ENCODE measurements around the gene H19. TPM values are rescaled to one million over a fixed set of nuclear protein-coding genes. Genes with fewer than 3 reads are reported as not detected.

The H19 gene
- total RNA-seq, 6 experiments from 2014 or later = 0.25 to 0.33 TPM; not detected in 4

DNA sequence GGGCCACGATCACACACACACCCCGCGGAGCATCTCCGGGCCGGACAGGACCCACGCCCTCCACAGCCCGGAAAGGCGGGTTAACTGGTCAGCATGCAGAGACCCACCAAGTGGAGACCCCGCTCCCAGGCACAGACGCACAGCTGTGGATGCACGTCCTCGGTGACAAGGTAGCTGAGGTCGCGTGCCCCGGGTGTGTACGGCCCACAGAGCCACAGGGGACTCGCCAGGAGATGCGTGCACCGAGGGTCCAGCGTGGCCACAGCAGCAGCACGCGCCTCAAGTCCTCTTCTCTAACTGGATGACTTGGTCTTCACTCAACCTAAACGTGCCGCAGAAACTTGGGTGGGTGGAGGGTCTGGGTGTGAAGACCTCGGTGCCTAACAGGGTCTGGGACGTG is 5.5 kb downstream of the H19 start:
- no peak for DNase-seq
- Mint-ChIP-seq H3K27me3 (ENCODE audit: insufficient read depth) (peaks cover 1% of the 10 kb centered on the region; the same call in 1 of the 2 replicates), H3K4me3 (no peak overlapping the region), H3K9me3 (no peaks in the 10 kb centered on the region), H3K27ac (no peak overlapping the region), H3K36me3 (ENCODE audit: low read depth) (no peaks in the 10 kb centered on the region), H3K4me1 (ENCODE audit: low read depth) (no peaks in the 10 kb centered on the region)
- TF ChIP-seq CTCF (IDR thresholded peaks at IDR 0.05) = no peak

- Mint-ChIP-seq H3K4me1 (ENCODE audit: low read depth) (no peaks in the 10 kb centered on the region), H3K27ac (no peak overlapping the region), H3K4me3 (no peak overlapping the region)
These were observed 6.6 kb downstream of the H19 start for GRCh38 chr11:1990872-1991578.

DNA sequence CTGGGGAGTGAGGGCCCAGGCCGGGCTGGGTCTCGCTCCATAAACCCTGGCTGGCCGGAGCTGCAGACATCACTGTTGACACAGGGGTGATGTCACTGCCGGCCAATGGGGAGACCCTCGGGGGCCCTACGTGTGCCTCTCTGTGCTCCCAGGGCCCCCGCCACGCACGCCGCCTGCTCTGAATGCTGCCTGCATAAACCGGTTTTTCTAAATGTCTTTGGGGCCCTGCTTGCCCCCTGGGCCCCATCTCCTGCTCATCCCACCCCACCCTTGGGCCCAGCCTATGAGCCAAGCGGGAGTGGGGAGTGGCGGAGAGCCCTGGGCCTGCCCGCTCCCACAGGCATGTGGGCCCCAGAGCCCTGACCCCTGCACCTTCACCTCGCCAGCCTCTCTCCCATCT is 7.7 kb downstream of the H19 start:
- Mint-ChIP-seq H3K4me1 (ENCODE audit: low read depth) (no peaks in the 10 kb centered on the region), H3K27ac (no peak overlapping the region), H3K36me3 (ENCODE audit: low read depth) (no peaks in the 10 kb centered on the region), H3K9me3 (no peaks in the 10 kb centered on the region), H3K4me3 (no peak overlapping the region), H3K27me3 (ENCODE audit: insufficient read depth) (peaks cover 1% of the 10 kb centered on the region; the same call in 1 of the 2 replicates)
- TF ChIP-seq CTCF (IDR thresholded peaks at IDR 0.05) = no peak
- no peak for DNase-seq

More at GRCh38 chr11:1990872-1991578, 6.6 kb downstream of the H19 start:
- DNase-seq = no peak
- H3K36me3 Mint-ChIP-seq (ENCODE audit: low read depth) = no peaks in the 10 kb centered on the region
- H3K9me3 Mint-ChIP-seq = no peaks in the 10 kb centered on the region
- no peak for TF ChIP-seq CTCF (IDR thresholded peaks at IDR 0.05)
- peaks cover 1% of the 10 kb centered on the region; the same call in 1 of the 2 replicates for H3K27me3 Mint-ChIP-seq (ENCODE audit: insufficient read depth)

GRCh38 chr11:1988667-1989317 is 8.8 kb downstream of the H19 start:
- H3K9me3 Mint-ChIP-seq = no peaks in the 10 kb centered on the region
- no peak overlapping the region for H3K4me3 Mint-ChIP-seq
- H3K27me3 Mint-ChIP-seq (ENCODE audit: insufficient read depth) = peaks cover 1% of the 10 kb centered on the region; the same call in 1 of the 2 replicates
- H3K36me3 Mint-ChIP-seq (ENCODE audit: low read depth) = no peaks in the 10 kb centered on the region
- DNase-seq = no peak
- H3K27ac Mint-ChIP-seq = no peak overlapping the region
- no peaks in the 10 kb centered on the region for H3K4me1 Mint-ChIP-seq (ENCODE audit: low read depth)
- TF ChIP-seq CTCF (IDR thresholded peaks at IDR 0.05) = no peak

DNA sequence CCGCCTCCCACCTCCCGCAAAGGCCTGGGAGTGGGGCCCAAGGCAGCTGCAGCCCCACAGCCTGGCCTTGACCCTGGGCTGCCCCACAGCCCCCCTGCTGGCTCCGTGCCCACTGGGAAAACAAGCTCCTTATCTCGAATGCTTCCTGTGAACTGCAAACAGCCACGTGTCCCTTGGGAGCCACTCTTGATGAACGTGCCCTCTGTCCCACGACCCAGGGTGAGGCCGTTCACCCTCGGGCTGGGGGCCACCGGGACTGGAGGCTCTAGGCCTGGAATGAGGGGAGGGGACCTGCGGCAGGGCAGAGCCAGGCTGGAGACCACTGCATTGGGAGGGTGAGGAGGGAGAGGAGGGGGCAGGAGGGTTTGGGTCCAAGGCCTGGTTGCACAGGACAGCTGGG is 9.5 kb downstream of the H19 start:
- TF ChIP-seq CTCF (IDR thresholded peaks at IDR 0.05) = no peak
- no peak overlapping the region for H3K27ac Mint-ChIP-seq
- peaks cover 1% of the 10 kb centered on the region; the same call in 1 of the 2 replicates for H3K27me3 Mint-ChIP-seq (ENCODE audit: insufficient read depth)
- DNase-seq = no peak
- H3K9me3 Mint-ChIP-seq = no peaks in the 10 kb centered on the region
- H3K36me3 Mint-ChIP-seq (ENCODE audit: low read depth) = no peaks in the 10 kb centered on the region
- H3K4me3 Mint-ChIP-seq = no peak overlapping the region
- no peaks in the 10 kb centered on the region for H3K4me1 Mint-ChIP-seq (ENCODE audit: low read depth)

Measured in HFFc6 (cell line).